HEK293 (cell line): ENCODE results near the gene TSR3.

Experiments
- CTCF ChIA-PET: fragments of 350-600 bp; formaldehyde crosslinking; extraction: SDS; loops from one replicate; lab custom pipeline; 2021; ENCODE audit warnings: antibody characterized with exemption; lab: Yijun Ruan, JAX
- POLR2A ChIA-PET: fragments of 300-600 bp; formaldehyde crosslinking; extraction: SDS; loops from one replicate; lab custom pipeline; 2020; ENCODE audit warnings: antibody characterized with exemption, inconsistent platforms; lab: Yijun Ruan, JAX
- H3K27ac ChIP-seq: fragments of 200-500 bp; sonication (Bioruptor generic); 2 replicates; pipeline ENCODE4 v1.5.1; 2014; ENCODE audit warnings: low read depth, low read length, control low read depth, inconsistent platforms; ENCODE audit errors: extremely low read depth
- H3K36me3 ChIP-seq, 2 experiments: fragments of 200-500 bp in 1 of 2; sonication (Bioruptor generic) in 1 of 2; 1 replicate in 1 of 2; 2 replicates in 1 of 2; pipeline ENCODE4 v1.5.1; 2014 to 2017; ENCODE audit warnings: inconsistent platforms in 2 of 2, low read length in 2 of 2; ENCODE audit not compliant: control insufficient read depth in 2 of 2, insufficient read depth in 1 of 2
- H3K4me1 ChIP-seq: fragments of 200-500 bp; sonication (Bioruptor generic); 2 replicates; pipeline ENCODE4 v1.5.1; 2014; ENCODE audit warnings: mild to moderate bottlenecking, low read length, inconsistent platforms; ENCODE audit not compliant: control insufficient read depth, insufficient read depth
- H3K4me3 ChIP-seq: 2 replicates; pipeline ENCODE4 v1.5.1; 2011; ENCODE audit warnings: low read depth, mild to moderate bottlenecking, control low read depth, low read length, moderate library complexity
- H3K9me3 ChIP-seq: fragments of 200-500 bp; sonication (Bioruptor generic); 2 replicates; pipeline ENCODE4 v1.5.1; 2014; ENCODE audit warnings: low read depth, low read length, inconsistent platforms; ENCODE audit not compliant: control insufficient read depth, insufficient read depth
- CTCF ChIP-seq: fragments of 450-650 bp; formaldehyde crosslinking; IDR thresholded peaks from 2 replicates; pipeline ENCODE4 v1.5.1; 2016; ENCODE audit warnings: missing biosample characterization, missing genetic modification characterization
- HIC1 ChIP-seq: fragments of 450-650 bp; formaldehyde crosslinking; IDR thresholded peaks from 2 replicates; pipeline ENCODE4 v1.5.1; 2016; ENCODE audit warnings: missing biosample characterization, missing genetic modification characterization
- KLF1 ChIP-seq: fragments of 450-650 bp; formaldehyde crosslinking; IDR thresholded peaks from 2 replicates; pipeline ENCODE4 v1.5.1; 2016; ENCODE audit warnings: missing biosample characterization, missing genetic modification characterization
- KLF9 ChIP-seq: fragments of 450-650 bp; formaldehyde crosslinking; IDR thresholded peaks from 2 replicates; pipeline ENCODE4 v1.5.1; 2016; ENCODE audit warnings: missing biosample characterization, missing genetic modification characterization, low read depth
- PATZ1 ChIP-seq: fragments of 450-650 bp; formaldehyde crosslinking; IDR thresholded peaks from 2 replicates; pipeline ENCODE4 v1.5.1; 2016; ENCODE audit warnings: missing biosample characterization, missing genetic modification characterization
- ZBTB26 ChIP-seq: fragments of 450-650 bp; formaldehyde crosslinking; optimal IDR thresholded peaks from 2 replicates; pipeline ENCODE3; 2016; ENCODE audit warnings: missing biosample characterization, mild to moderate bottlenecking, missing genetic modification characterization
- ZNF112 ChIP-seq: fragments of 450-650 bp; formaldehyde crosslinking; IDR thresholded peaks from 2 replicates; pipeline ENCODE4 v1.5.0; 2017; ENCODE audit warnings: missing biosample characterization, missing genetic modification characterization
- ZNF114 ChIP-seq: fragments of 450-650 bp; formaldehyde crosslinking; IDR thresholded peaks from 2 replicates; pipeline ENCODE4 v1.5.0; 2017; ENCODE audit warnings: missing biosample characterization, missing genetic modification characterization
- ZNF175 ChIP-seq: fragments of 450-650 bp; formaldehyde crosslinking; IDR thresholded peaks from 2 replicates; pipeline ENCODE4 v1.5.1; 2016; ENCODE audit warnings: missing biosample characterization, missing genetic modification characterization
- ZNF18 ChIP-seq: fragments of 450-650 bp; formaldehyde crosslinking; IDR thresholded peaks from 2 replicates; pipeline ENCODE4 v1.5.1; 2016; ENCODE audit warnings: missing biosample characterization, missing genetic modification characterization
- ZNF24 ChIP-seq: fragments of 450-650 bp; formaldehyde crosslinking; IDR thresholded peaks from 2 replicates; pipeline ENCODE4 v1.5.1; 2016; ENCODE audit warnings: missing biosample characterization, missing genetic modification characterization
- ZNF354C ChIP-seq: fragments of 450-650 bp; formaldehyde crosslinking; IDR thresholded peaks from 2 replicates; pipeline ENCODE4 v1.5.1; 2016; ENCODE audit warnings: missing biosample characterization, missing genetic modification characterization, low read depth, borderline replicate concordance
- ZNF513 ChIP-seq: fragments of 450-650 bp; IDR thresholded peaks from 2 replicates; pipeline ENCODE4 v1.5.1; 2018; ENCODE audit warnings: missing biosample characterization, missing genetic modification characterization
- ZNF521 ChIP-seq: fragments of 450-650 bp; formaldehyde crosslinking; IDR thresholded peaks from 2 replicates; pipeline ENCODE4 v1.5.1; 2017; ENCODE audit warnings: missing biosample characterization, mild to moderate bottlenecking, missing genetic modification characterization
- ZNF843 ChIP-seq: fragments of 450-650 bp; formaldehyde crosslinking; IDR thresholded peaks from 2 replicates; pipeline ENCODE4 v1.5.1; 2016; ENCODE audit warnings: missing biosample characterization, missing genetic modification characterization
- ZSCAN30 ChIP-seq: fragments of 450-650 bp; IDR thresholded peaks from 2 replicates; pipeline ENCODE4 v1.5.1; 2018; ENCODE audit warnings: missing biosample characterization, mild to moderate bottlenecking, missing genetic modification characterization, moderate library complexity

TSR3 gene

GRCh38 chr16:1300664-1301476 lies 50.8 kb downstream of the TSR3 start (continued):
- TF ChIP-seq ZNF175 (tag by site-specific recombination) (no peak), CTCF (tag by site-specific recombination) (peak; percentile 88), KLF1 (tag by site-specific recombination) (peak; percentile 92), ZNF114 (tag by site-specific recombination) (no peak), PATZ1 (tag by site-specific recombination) (peak; percentile 97), ZNF521 (tag by site-specific recombination) (no peak), ZBTB26 (tag by site-specific recombination) (peak; percentile 15), ZSCAN30 (peak; percentile 44; the same call in 1 of the 2 replicates), ZNF513 (tag by site-specific recombination) (no peak), HIC1 (no peak), ZNF18 (tag by site-specific recombination) (no peak), ZNF354C (tag by site-specific recombination) (no peak), KLF9 (tag by site-specific recombination) (peak; percentile 74)

GRCh38 chr16:1299868-1300203 lies 51.8 kb downstream of the TSR3 start:
- TF ChIP-seq ZNF24 (0 out of 2 replicates have a peak, but pooled peaks have one; percentile 27), ZNF112 (tag by site-specific recombination) (no peak), ZNF843 (tag by site-specific recombination) (no peak)
- no peak overlapping the region for H3K27ac ChIP-seq
- H3K4me3 ChIP-seq = no peak overlapping the region
- ChIA-PET POLR2A (no interaction called here), CTCF (interaction anchor here (0.7 to 3.3 kb wide), 7 partner anchors 9 to 704 kb away, joined by 3 to 17 read pairs (median 3); no protein-coding TSS in a partner anchor)
- no peaks in the 10 kb centered on the region for H3K36me3 ChIP-seq
- no peaks in the 10 kb centered on the region for H3K4me1 ChIP-seq
- H3K9me3 ChIP-seq = no peaks in the 10 kb centered on the region
